H1 (cell line): Measurements from ENCODE around the gene FAM98C. TPM values are rescaled to one million over a fixed set of nuclear protein-coding genes. Genes with fewer than 3 reads are reported as not detected.

Experiments
- CTCF ChIA-PET: fragments of 300-600 bp; sonication (Branson Sonifier 250); formaldehyde crosslinking; loops from one replicate; lab custom pipeline; 2021; ENCODE audit not compliant: partially characterized antibody; lab: Charles Lee
- POLR2A ChIA-PET: fragments of 300-600 bp; sonication (Branson Sonifier 250); formaldehyde crosslinking; loops from one replicate; lab custom pipeline; 2021; ENCODE audit warnings: inconsistent platforms; ENCODE audit not compliant: partially characterized antibody; lab: Charles Lee
- DNase-seq, 2 experiments: peaks; one replicate each; pipeline versions ENCODE4 v3.0.0 to v3.0.0-alpha.2; 2010 to 2022; ENCODE audit warnings: low spot score in 2 of 2, low read depth in 1 of 2, mixed read lengths in 1 of 2
- FAIRE-seq: peaks from 2 replicates; lab custom pipeline; 2011; peaks lifted over from hg19 to GRCh38; lab: Jason Lieb, UNC
- H2AFZ ChIP-seq: 2 replicates; pipeline ENCODE4 v1.8.1; 2012; ENCODE audit warnings: low read length, inconsistent platforms
- H2AK5ac ChIP-seq: 2 replicates; pipeline ENCODE4 v1.6.1; 2013; ENCODE audit warnings: low read depth, low read length
- H2BK120ac ChIP-seq: replicated peaks from 2 replicates; pipeline ENCODE3; 2013; ENCODE audit warnings: low read depth, low read length, inconsistent platforms
- H2BK12ac ChIP-seq: 2 replicates; pipeline ENCODE4 v1.6.1; 2013; ENCODE audit warnings: low read depth, low read length
- H2BK15ac ChIP-seq: 2 replicates; pipeline ENCODE4 v1.6.1; 2013; ENCODE audit warnings: low read length
- H2BK20ac ChIP-seq: 2 replicates; pipeline ENCODE4 v1.6.1; 2013; ENCODE audit warnings: low read length
- H2BK5ac ChIP-seq: 2 replicates; pipeline ENCODE4 v1.6.1; 2013; ENCODE audit warnings: low read depth, low read length
- H3K14ac ChIP-seq: 2 replicates; pipeline ENCODE4 v1.6.1; 2013; ENCODE audit warnings: inconsistent platforms; ENCODE audit not compliant: insufficient read length
- H3K18ac ChIP-seq: 2 replicates; pipeline ENCODE4 v1.6.1; 2013; ENCODE audit warnings: low read length; ENCODE audit errors: extremely low read depth
- H3K23ac ChIP-seq: 2 replicates; pipeline ENCODE4 v1.6.1; 2013; ENCODE audit warnings: inconsistent platforms; ENCODE audit not compliant: insufficient read length
- H3K23me2 ChIP-seq: 2 replicates; pipeline ENCODE4 v1.6.1; 2013; ENCODE audit warnings: low read depth, low read length
- H3K27ac ChIP-seq: 2 replicates; pipeline ENCODE4 v1.6.1; 2011; ENCODE audit warnings: low read depth, low read length, inconsistent platforms
- H3K27me3 ChIP-seq, 4 experiments: replicated peaks in 1 of 4; 1 replicate in 1 of 4; 2 replicates in 3 of 4; pipeline versions ENCODE4 v1.6.1 to v1.8.1; 2011 to 2013; ENCODE audit warnings: low read length in 3 of 4, mild to moderate bottlenecking in 3 of 4, inconsistent platforms in 2 of 4, mixed read lengths in 2 of 4, moderate library complexity in 1 of 4; ENCODE audit not compliant: control insufficient read depth in 3 of 4, insufficient read depth in 3 of 4; ENCODE audit errors: extremely low read depth in 1 of 4
- H3K36me3 ChIP-seq, 4 experiments: 2 replicates each; pipeline versions ENCODE4 v1.6.1 to v1.8.1; 2011 to 2013; ENCODE audit warnings: mild to moderate bottlenecking in 4 of 4, low read length in 3 of 4, moderate library complexity in 2 of 4, control low read depth in 1 of 4, inconsistent platforms in 1 of 4; ENCODE audit not compliant: insufficient read depth in 4 of 4, control insufficient read depth in 2 of 4
- H3K4ac ChIP-seq: replicated peaks from 2 replicates; pipeline ENCODE3; 2013; ENCODE audit warnings: low read length, low read depth, mixed read lengths, inconsistent platforms; ENCODE audit not compliant: insufficient read length
- H3K4me1 ChIP-seq, 4 experiments: replicated peaks in 1 of 4; 1 replicate in 1 of 4; 2 replicates in 3 of 4; pipeline versions ENCODE4 v1.6.1 to v1.8.1; 2011 to 2013; ENCODE audit warnings: low read length in 3 of 4, inconsistent platforms in 2 of 4, mixed read lengths in 1 of 4; ENCODE audit not compliant: insufficient read depth in 4 of 4, control insufficient read depth in 3 of 4
- H3K4me2 ChIP-seq, 2 experiments: 2 replicates each; pipeline versions ENCODE4 v1.6.1 to v1.8.1; 2011 to 2013; ENCODE audit warnings: low read depth in 2 of 2, low read length in 2 of 2, control low read depth in 1 of 2, inconsistent platforms in 1 of 2, mild to moderate bottlenecking in 1 of 2; ENCODE audit not compliant: insufficient read depth in 1 of 2
- H3K4me3 ChIP-seq, 4 experiments: fragments of 200-600, 300-600 bp in 1 of 4; sonication (generic), shearing (Covaris generic), sonication (Bioruptor Twin) in 1 of 4; 2 replicates each; pipeline versions ENCODE4 v1.5.1 to v1.8.1; 2011 to 2016; ENCODE audit warnings: low read length in 4 of 4, low read depth in 3 of 4, control low read depth in 2 of 4, inconsistent platforms in 2 of 4, mild to moderate bottlenecking in 2 of 4, mixed read lengths in 1 of 4, moderate library complexity in 1 of 4; ENCODE audit not compliant: insufficient read depth in 2 of 4; ENCODE audit errors: extremely low read depth in 1 of 4
- H3K56ac ChIP-seq: replicated peaks from 2 replicates; pipeline ENCODE3; 2013; ENCODE audit warnings: low read depth, mild to moderate bottlenecking, mixed read lengths, low read length, inconsistent platforms; ENCODE audit not compliant: insufficient read length
- H3K79me1 ChIP-seq: 2 replicates; pipeline ENCODE4 v1.6.1; 2013; ENCODE audit warnings: low read depth, low read length, control low read depth
- H3K79me2 ChIP-seq, 2 experiments: 2 replicates each; pipeline versions ENCODE4 v1.6.1 to v1.8.1; 2012 to 2013; ENCODE audit warnings: low read length in 2 of 2, mild to moderate bottlenecking in 2 of 2, inconsistent platforms in 1 of 2; ENCODE audit not compliant: insufficient read depth in 2 of 2, control insufficient read depth in 1 of 2
- H3K9ac ChIP-seq, 4 experiments: replicated peaks in 1 of 4; 1 replicate in 1 of 4; 2 replicates in 3 of 4; pipeline versions ENCODE4 v1.6.1 to v1.8.1; 2011 to 2013; ENCODE audit warnings: low read depth in 3 of 4, low read length in 3 of 4, control low read depth in 2 of 4, mild to moderate bottlenecking in 2 of 4, moderate library complexity in 2 of 4, inconsistent platforms in 1 of 4; ENCODE audit errors: extremely low read depth in 1 of 4
- H3K9me3 ChIP-seq, 2 experiments: 2 replicates each; pipeline versions ENCODE4 v1.6.1 to v1.8.1; 2012 to 2013; ENCODE audit warnings: mild to moderate bottlenecking in 2 of 2, moderate library complexity in 2 of 2, control low read depth in 1 of 2, inconsistent platforms in 1 of 2, low read depth in 1 of 2, low read length in 1 of 2, mixed read lengths in 1 of 2; ENCODE audit not compliant: insufficient read depth in 2 of 2
- H4K20me1 ChIP-seq, 2 experiments: replicated peaks in 1 of 2; 2 replicates each; pipeline versions ENCODE3 to v1.8.1; 2011 to 2013; ENCODE audit warnings: inconsistent platforms in 2 of 2, low read length in 2 of 2, mild to moderate bottlenecking in 1 of 2; ENCODE audit not compliant: insufficient read depth in 2 of 2, control insufficient read depth in 1 of 2
- H4K5ac ChIP-seq: 2 replicates; pipeline ENCODE4 v1.6.1; 2013; ENCODE audit warnings: low read length, low read depth, mixed read lengths, inconsistent platforms; ENCODE audit not compliant: insufficient read length
- H4K8ac ChIP-seq: 2 replicates; pipeline ENCODE4 v1.8.0; 2013; ENCODE audit warnings: mild to moderate bottlenecking, moderate library complexity, low read length, inconsistent platforms; ENCODE audit not compliant: insufficient read depth; ENCODE audit errors: extremely low read depth
- H4K91ac ChIP-seq: replicated peaks from 2 replicates; pipeline ENCODE3; 2013; ENCODE audit warnings: low read length, mixed read lengths, inconsistent platforms; ENCODE audit not compliant: insufficient read length
- HDAC2 ChIP-seq, 2 experiments: fragments of 300-600 bp in 1 of 2; sonication (generic) in 1 of 2; IDR thresholded peaks; 2 replicates each; pipeline ENCODE4 v1.6.1; 2011 to 2012; ENCODE audit warnings: low read depth in 2 of 2, low read length in 2 of 2, mild to moderate bottlenecking in 2 of 2, moderate library complexity in 2 of 2, borderline replicate concordance in 1 of 2, inconsistent platforms in 1 of 2
- KDM1A ChIP-seq: fragments of 200-600, 300-600 bp; sonication (generic); IDR thresholded peaks from 2 replicates; pipeline ENCODE4 v1.7.1; 2016; ENCODE audit warnings: mild to moderate bottlenecking, low read length, borderline replicate concordance
- WGBS, 2 experiments: shearing (Covaris generic) in 1 of 2; methylation state at CpG; one replicate each; pipeline versions ENCODE4 v1.1.6 to v1.1.7; 2013 to 2015; ENCODE audit warnings: low lambda C conversion rate in 2 of 2, mixed read lengths in 2 of 2, inconsistent platforms in 1 of 2, low coverage in 1 of 2, missing lambda C conversion rate in 1 of 2; ENCODE audit not compliant: insufficient replicate concordance in 2 of 2, insufficient coverage in 1 of 2, insufficient read length in 1 of 2; ENCODE audit errors: extremely low coverage in 1 of 2, missing lambda C conversion rate in 1 of 2; 5-methylcytosine and 5-hydroxymethylcytosine counted together
- polyA plus RNA-seq, 7 experiments: library from polyadenylated mRNA; depleted of rRNA in 3 of 7; stranded (reverse) in 5 of 7; unstranded in 2 of 7; fragments of >200 nt in 5 of 7; fragments of 200-250 nt in 2 of 7; gene quantifications; 1 replicate in 5 of 7; 2 replicates in 1 of 7; 4 replicates in 1 of 7; pipeline versions ENCODE4 v1.2.1 to v1.2.3, GENCODE V29; 2011 to 2013; ENCODE audit warnings: missing spikeins in 2 of 7, mixed read lengths in 2 of 7
- total RNA-seq: library from RNA; stranded (reverse); fragmentation: NEBNext Ultra II Directional; extraction: Animal tissue kit (Norgen Biotek cat#: 25700); gene quantifications from 2 replicates; pipeline ENCODE4 v1.2.1, GENCODE V29; 2021

Gene FAM98C
- total and polyA plus RNA-seq, 2 of the 8 experiments (the other 6 are each of a cell fraction or from before 2014, with no cell fraction given), result 6.1 to 9.4 TPM

GRCh38 chr19:38449518-38449917, 46.6 kb downstream of the FAM98C start:
- Histone ChIP-seq H3K4ac (no peak overlapping the region), H3K36me3 (peaks cover 3 to 11% (median 8%) of the 10 kb centered on the region in 4 experiments; a peak in 5 of 8 replicates), H3K4me3 (no peak overlapping the region), H3K23ac (no peak overlapping the region), H3K23me2 (no peaks in the 10 kb centered on the region), H3K9ac (no peak overlapping the region), H3K27me3 (no peaks in the 10 kb centered on the region), H3K56ac (no peak overlapping the region), H2AK5ac (no peak overlapping the region), H3K79me1 (no peaks in the 10 kb centered on the region; the same call in 1 of the 2 replicates), H4K20me1 (peaks cover 0 to 4% of the 10 kb centered on the region in 2 experiments), H3K9me3 (no peaks in the 10 kb centered on the region), H2BK15ac (no peak overlapping the region), H4K8ac (no peak overlapping the region), H2BK12ac (no peak overlapping the region), H3K14ac (no peak overlapping the region), H3K4me2 (no peak overlapping the region), H3K27ac (no peak overlapping the region), H4K91ac (no peak overlapping the region), H2BK5ac (no peak overlapping the region), H2BK120ac (no peak overlapping the region), H2BK20ac (no peak overlapping the region), H3K18ac (no peak overlapping the region), H3K4me1 (peaks cover 0 to 5% (median 2%) of the 10 kb centered on the region in 4 experiments; a peak in 5 of 7 replicates), H4K5ac (no peak overlapping the region), H3K79me2 (no peaks in the 10 kb centered on the region), H2AFZ (no peak overlapping the region)
- POLR2A ChIA-PET, result interaction anchor here (1.0 kb wide), 1 partner anchor 14 kb away, joined by 3 read pairs; no protein-coding TSS in a partner anchor
- WGBS, 2 experiments, result 93% methylated on average over 5 of the region's 5 CpGs; no CpG with 5 or more reads in 1 of the 2 experiments
- CTCF ChIA-PET, result interaction anchor here (1.2 to 2.7 kb wide), 3 partner anchors 10 to 68 kb away, joined by 3 to 5 read pairs (median 3); no protein-coding TSS in a partner anchor
- no peak for DNase-seq
- no peak for FAIRE-seq
- TF ChIP-seq KDM1A (peak; percentile 88), HDAC2 (IDR thresholded peaks at IDR 0.05; ENCODE audit: borderline replicate concordance in 1 of 2, low read depth in 2 of 2, low read length in 2 of 2) (peak in 1 of 2 experiments; percentile 45; a peak in 1 of 4 replicates)
